Measurements from ENCODE around the gene KRI1. TPM values are rescaled to one million over a fixed set of nuclear protein-coding genes. Genes with fewer than 3 reads are reported as not detected.
A peak's percentile ranks its signal among the peaks of the same experiment; 100 is the strongest.

Gene KRI1
- total RNA-seq, 1 donor from 2014 or later: 35.0 TPM

- DNase-seq (ENCODE audit: low spot score, unreplicated experiment): no peak
- Mint-ChIP-seq H3K27me3 (peaks cover 52% of the 10 kb centered on the region), H3K36me3 (ENCODE audit: insufficient read depth) (no peaks in the 10 kb centered on the region), H3K27ac (no peak overlapping the region), H3K4me1 (ENCODE audit: low read depth) (peaks cover 8% of the 10 kb centered on the region), H3K9me3 (ENCODE audit: low read depth) (no peaks in the 10 kb centered on the region), H3K4me3 (ENCODE audit: low read depth) (peak overlapping the region; percentile 64)
- TF ChIP-seq CTCF (IDR thresholded peaks at IDR 0.05; ENCODE audit: unreplicated experiment): no peak
Observed at GRCh38 chr19:10517760-10518443, 47.9 kb downstream of the KRI1 start.

GRCh38 chr19:10517361-10517759 lies 48.5 kb downstream of the KRI1 start, which contains the start of gene S1PR5:
Gene S1PR5, minus strand, starts transcription at chr19:10517447. Its CDS starts 2,436 bp downstream, at chr19:10515011.
- Mint-ChIP-seq H3K36me3 (ENCODE audit: insufficient read depth) (no peaks in the 10 kb centered on the region), H3K27ac (no peak within 1 kb of the TSS), H3K27me3 (peaks cover 56% of the 10 kb centered on the region), H3K4me1 (ENCODE audit: low read depth) (peaks cover 8% of the 10 kb centered on the region), H3K4me3 (ENCODE audit: low read depth) (peak within 1 kb of the TSS; percentile 67), H3K9me3 (ENCODE audit: low read depth) (no peaks in the 10 kb centered on the region)
- TF ChIP-seq CTCF (IDR thresholded peaks at IDR 0.05; ENCODE audit: unreplicated experiment): no peak
- DNase-seq (ENCODE audit: low spot score, unreplicated experiment): peak; percentile 18

GRCh38 chr19:10516671-10517286 lies 49.0 kb downstream of the KRI1 start:
- peak overlapping the region; percentile 67 for H3K4me3 Mint-ChIP-seq (ENCODE audit: low read depth)
- H3K27ac Mint-ChIP-seq: no peak overlapping the region
- no peak for TF ChIP-seq CTCF (IDR thresholded peaks at IDR 0.05; ENCODE audit: unreplicated experiment)
- DNase-seq (ENCODE audit: low spot score, unreplicated experiment): no peak
- no peaks in the 10 kb centered on the region for H3K36me3 Mint-ChIP-seq (ENCODE audit: insufficient read depth)
- no peaks in the 10 kb centered on the region for H3K9me3 Mint-ChIP-seq (ENCODE audit: low read depth)
- H3K27me3 Mint-ChIP-seq: peaks cover 56% of the 10 kb centered on the region
- H3K4me1 Mint-ChIP-seq (ENCODE audit: low read depth): peaks cover 8% of the 10 kb centered on the region

DNA sequence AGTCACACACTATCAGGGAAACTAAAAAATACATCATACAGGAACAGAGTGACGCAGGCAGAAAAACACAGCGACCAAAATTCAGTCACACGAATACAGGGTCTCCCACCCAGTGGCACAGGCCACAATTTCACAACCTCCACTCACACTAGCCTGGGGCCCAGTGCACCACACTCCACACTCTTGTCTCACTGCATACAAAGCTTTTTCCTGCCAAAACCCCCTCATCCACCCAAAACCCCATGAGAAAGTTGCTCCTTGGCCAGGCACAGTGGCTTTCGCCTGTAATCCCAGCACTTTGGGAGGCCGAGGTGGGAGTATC lies 49.8 kb downstream of the KRI1 start:
- H3K9me3 Mint-ChIP-seq (ENCODE audit: low read depth): no peaks in the 10 kb centered on the region
- H3K4me1 Mint-ChIP-seq (ENCODE audit: low read depth): peaks cover 8% of the 10 kb centered on the region
- no peak for DNase-seq (ENCODE audit: low spot score, unreplicated experiment)
- no peak for TF ChIP-seq CTCF (IDR thresholded peaks at IDR 0.05; ENCODE audit: unreplicated experiment)
- H3K27me3 Mint-ChIP-seq: peaks cover 56% of the 10 kb centered on the region
- H3K4me3 Mint-ChIP-seq (ENCODE audit: low read depth): no peak overlapping the region
- no peak overlapping the region for H3K27ac Mint-ChIP-seq
- H3K36me3 Mint-ChIP-seq (ENCODE audit: insufficient read depth): no peaks in the 10 kb centered on the region

GRCh38 chr19:10514211-10515145 lies 51.3 kb downstream of the KRI1 start:
- no peak for TF ChIP-seq CTCF (IDR thresholded peaks at IDR 0.05; ENCODE audit: unreplicated experiment)
- H3K27me3 Mint-ChIP-seq: peaks cover 49% of the 10 kb centered on the region
- H3K4me1 Mint-ChIP-seq (ENCODE audit: low read depth): peaks cover 8% of the 10 kb centered on the region
- no peaks in the 10 kb centered on the region for H3K36me3 Mint-ChIP-seq (ENCODE audit: insufficient read depth)
- H3K27ac Mint-ChIP-seq: no peak overlapping the region
- no peak overlapping the region for H3K4me3 Mint-ChIP-seq (ENCODE audit: low read depth)
- no peak for DNase-seq (ENCODE audit: low spot score, unreplicated experiment)
- no peaks in the 10 kb centered on the region for H3K9me3 Mint-ChIP-seq (ENCODE audit: low read depth)
